CD4-positive, alpha-beta memory T cell (primary cell): ENCODE results near the gene ADAM12. TPM values are rescaled to one million over a fixed set of nuclear protein-coding genes. Genes with fewer than 3 reads are reported as not detected.

Experiments
- CTCF ChIA-PET: fragments of 350-600 bp; sonication (Branson Sonifier 250); formaldehyde crosslinking; loops from one replicate; lab custom pipeline; 2021; ENCODE audit warnings: inconsistent platforms; ENCODE audit not compliant: partially characterized antibody; lab: Charles Lee
- POLR2A ChIA-PET: fragments of 350-600 bp; sonication (Branson Sonifier 250); formaldehyde crosslinking; loops from one replicate; lab custom pipeline; 2021; ENCODE audit not compliant: partially characterized antibody; lab: Charles Lee
- DNase-seq, 5 donors: peaks; one replicate each; pipeline versions ENCODE4 v3.0.0 to v3.0.0-alpha.2; 2020 to 2022; ENCODE audit warnings: mixed read lengths in 1 of 5
- H3K27ac ChIP-seq: one replicate; pipeline ENCODE4 v1.7.0; 2013; ENCODE audit warnings: low read depth, low read length
- H3K27me3 ChIP-seq: 2 replicates; pipeline ENCODE4 v1.7.0; 2013; ENCODE audit warnings: mild to moderate bottlenecking, low read length, moderate library complexity; ENCODE audit not compliant: insufficient read depth
- H3K36me3 ChIP-seq: 2 replicates; pipeline ENCODE4 v1.7.0; 2013; ENCODE audit warnings: mild to moderate bottlenecking, low read length, moderate library complexity; ENCODE audit not compliant: insufficient read depth
- H3K4me1 ChIP-seq: 2 replicates; pipeline ENCODE4 v1.7.0; 2013; ENCODE audit warnings: mild to moderate bottlenecking, low read length, moderate library complexity; ENCODE audit not compliant: insufficient read depth
- H3K4me3 ChIP-seq, 2 donors: one replicate each; pipeline ENCODE4 v1.7.0; 2013; ENCODE audit warnings: low read length in 2 of 2, mild to moderate bottlenecking in 1 of 2
- H3K9me3 ChIP-seq, 2 donors: one replicate each; pipeline ENCODE4 v1.7.0; 2013; ENCODE audit warnings: low read length in 2 of 2, control low read depth in 1 of 2; ENCODE audit not compliant: control insufficient read depth in 1 of 2
- H3K27ac Mint-ChIP-seq, 7 donors: one replicate each; pipeline ENCODE4 v1.8.0; 2020 to 2021; ENCODE audit warnings: mixed read lengths in 7 of 7, mild to moderate bottlenecking in 6 of 7, inconsistent platforms in 3 of 7, moderate library complexity in 3 of 7
- H3K27me3 Mint-ChIP-seq, 2 donors: one replicate each; pipeline ENCODE4 v1.8.0; 2020 to 2021; ENCODE audit warnings: mixed read lengths in 2 of 2
- H3K36me3 Mint-ChIP-seq, 2 donors: one replicate each; pipeline ENCODE4 v1.8.0; 2020 to 2021; ENCODE audit warnings: mixed read lengths in 2 of 2, inconsistent platforms in 1 of 2, mild to moderate bottlenecking in 1 of 2
- H3K4me1 Mint-ChIP-seq, 4 donors: one replicate each; pipeline ENCODE4 v1.8.0; 2020 to 2021; ENCODE audit warnings: mixed read lengths in 4 of 4, mild to moderate bottlenecking in 1 of 4
- H3K4me3 Mint-ChIP-seq, 8 donors: one replicate each; pipeline ENCODE4 v1.8.0; 2020 to 2021; ENCODE audit warnings: mixed read lengths in 8 of 8, mild to moderate bottlenecking in 7 of 8, moderate library complexity in 6 of 8, inconsistent platforms in 3 of 8
- H3K9me3 Mint-ChIP-seq, 8 donors: one replicate each; pipeline ENCODE4 v1.8.0; 2020 to 2021; ENCODE audit warnings: mixed read lengths in 8 of 8, mild to moderate bottlenecking in 5 of 8, inconsistent platforms in 3 of 8, moderate library complexity in 1 of 8
- intact Hi-C: fragments of 100-400 bp; cut with micrococcal nuclease; formaldehyde crosslinking; loops from one replicate; pipeline ENCODE4 v1.15.1; 2023
- polyA plus RNA-seq, 2 donors: library from polyadenylated mRNA; unstranded; fragments of 300-500 nt; fragmentation: Illumina TruSeq; gene quantifications; one replicate each; pipeline ENCODE4 v1.2.3, GENCODE V29; 2021
- total RNA-seq, 2 experiments: library from RNA; stranded (reverse); gene quantifications; one replicate each; pipeline ENCODE4 v1.2.3, GENCODE V29; 2021

Gene ADAM12
- total and polyA plus RNA-seq, 4 experiments from 2014 or later, result 0.17 to 2.3 (median 1.1) TPM

DNA sequence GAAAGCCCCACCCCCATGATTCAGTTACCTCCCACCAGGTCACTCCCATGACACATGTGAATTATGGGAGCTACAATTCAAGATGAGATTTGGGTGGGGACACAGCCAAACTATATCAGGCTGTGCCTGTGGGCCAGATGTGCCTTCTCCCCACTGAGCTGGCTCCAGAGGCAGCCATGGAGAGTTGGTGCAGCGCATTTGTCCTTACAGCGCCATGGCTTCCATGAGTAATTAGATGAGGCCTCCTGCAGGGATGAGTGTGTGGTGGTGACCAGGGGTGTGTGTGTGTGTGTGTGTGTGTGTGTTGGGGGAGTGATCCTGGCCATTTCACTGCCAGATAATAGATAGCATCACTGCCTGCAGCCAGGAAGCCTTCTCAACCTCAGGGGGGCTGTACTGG, 397.3 kb downstream of the ADAM12 start:
- ChIA-PET CTCF (no interaction called here), POLR2A (no interaction called here)
- Mint-ChIP-seq H3K4me1 (no peaks in the 10 kb centered on the region), H3K4me3 (no peak overlapping the region), H3K9me3 (no peaks in the 10 kb centered on the region), H3K36me3 (no peaks in the 10 kb centered on the region), H3K27ac (no peak overlapping the region), H3K27me3 (no peaks in the 10 kb centered on the region)
- DNase-seq, result no peak
- Histone ChIP-seq H3K36me3 (no peaks in the 10 kb centered on the region), H3K27ac (no peak overlapping the region), H3K9me3 (no peaks in the 10 kb centered on the region), H3K4me3 (no peak overlapping the region), H3K4me1 (no peaks in the 10 kb centered on the region), H3K27me3 (no peaks in the 10 kb centered on the region)
- intact Hi-C loops, result no loop called here

GRCh38 chr10:125989791-125990190, 398.5 kb downstream of the ADAM12 start:
- H3K36me3 Mint-ChIP-seq, result no peaks in the 10 kb centered on the region
- CTCF ChIA-PET, result no interaction called here

GRCh38 chr10:125985557-125986240, 402.6 kb downstream of the ADAM12 start:
- no peaks in the 10 kb centered on the region for H3K4me1 ChIP-seq
- H3K4me3 ChIP-seq, result no peak overlapping the region
- DNase-seq, result no peak
- Mint-ChIP-seq H3K27me3 (peaks cover 0 to 2% of the 10 kb centered on the region in 2 donors), H3K36me3 (no peaks in the 10 kb centered on the region), H3K4me3 (no peak overlapping the region), H3K9me3 (no peaks in the 10 kb centered on the region), H3K4me1 (no peaks in the 10 kb centered on the region), H3K27ac (no peak overlapping the region)
- no peak overlapping the region for H3K27ac ChIP-seq
- intact Hi-C loops, result no loop called here
- H3K36me3 ChIP-seq, result no peaks in the 10 kb centered on the region
- ChIA-PET POLR2A (no interaction called here), CTCF (interaction anchor here (1.0 kb wide), 1 partner anchor 9 kb away, joined by 3 read pairs; no protein-coding TSS in a partner anchor)
- no peaks in the 10 kb centered on the region for H3K27me3 ChIP-seq
- H3K9me3 ChIP-seq, result no peaks in the 10 kb centered on the region

More at GRCh38 chr10:125989791-125990190, 398.5 kb downstream of the ADAM12 start:
- Mint-ChIP-seq H3K27ac (no peak overlapping the region), H3K4me3 (no peak overlapping the region), H3K27me3 (peaks cover 0 to 1% of the 10 kb centered on the region in 2 donors), H3K9me3 (no peaks in the 10 kb centered on the region), H3K4me1 (no peaks in the 10 kb centered on the region)
- H3K36me3 ChIP-seq, result no peaks in the 10 kb centered on the region
- H3K4me3 ChIP-seq, result no peak overlapping the region
- no peak for DNase-seq
- H3K27me3 ChIP-seq, result no peaks in the 10 kb centered on the region
- POLR2A ChIA-PET, result no interaction called here
- no peaks in the 10 kb centered on the region for H3K9me3 ChIP-seq
- no peaks in the 10 kb centered on the region for H3K4me1 ChIP-seq
- H3K27ac ChIP-seq, result no peak overlapping the region
- intact Hi-C loops, result no loop called here

GRCh38 chr10:125984865-125985495, 403.3 kb downstream of the ADAM12 start:
- no peak overlapping the region for H3K4me3 Mint-ChIP-seq
- intact Hi-C loops, result no loop called here
- H3K4me3 ChIP-seq, result no peak overlapping the region
- no peaks in the 10 kb centered on the region for H3K36me3 Mint-ChIP-seq
- H3K27ac Mint-ChIP-seq, result no peak overlapping the region
- no peak overlapping the region for H3K27ac ChIP-seq
- ChIA-PET POLR2A (no interaction called here), CTCF (interaction anchor here (1.0 to 1.4 kb wide), 3 partner anchors 8 to 1869 kb away, joined by 3 to 6 read pairs (median 4); no protein-coding TSS in a partner anchor)
- H3K9me3 ChIP-seq, result no peaks in the 10 kb centered on the region
- no peaks in the 10 kb centered on the region for H3K4me1 Mint-ChIP-seq
- no peaks in the 10 kb centered on the region for H3K4me1 ChIP-seq
- H3K27me3 Mint-ChIP-seq, result peaks cover 2 to 4% of the 10 kb centered on the region in 2 donors
- no peaks in the 10 kb centered on the region for H3K36me3 ChIP-seq
- no peaks in the 10 kb centered on the region for H3K27me3 ChIP-seq
- DNase-seq, result no peak
- no peaks in the 10 kb centered on the region for H3K9me3 Mint-ChIP-seq

- Histone ChIP-seq H3K36me3 (no peaks in the 10 kb centered on the region), H3K4me1 (no peaks in the 10 kb centered on the region), H3K9me3 (no peaks in the 10 kb centered on the region), H3K27me3 (no peaks in the 10 kb centered on the region), H3K4me3 (no peak overlapping the region), H3K27ac (no peak overlapping the region)
- intact Hi-C loops, result no loop called here
- peaks cover 4 to 7% of the 10 kb centered on the region in 2 donors for H3K27me3 Mint-ChIP-seq
- ChIA-PET POLR2A (no interaction called here), CTCF (interaction anchor here (0.5 to 1.4 kb wide), 3 partner anchors 9 to 1942 kb away, joined by 3 to 6 read pairs (median 4); no protein-coding TSS in a partner anchor)
- H3K9me3 Mint-ChIP-seq, result no peaks in the 10 kb centered on the region
- H3K4me3 Mint-ChIP-seq, result no peak overlapping the region
- H3K4me1 Mint-ChIP-seq, result no peaks in the 10 kb centered on the region
- DNase-seq, result no peak
- peak overlapping the region in 1 of 7 donors; percentile 26 for H3K27ac Mint-ChIP-seq
- no peaks in the 10 kb centered on the region for H3K36me3 Mint-ChIP-seq
Observed at GRCh38 chr10:125984346-125984745, 403.9 kb downstream of the ADAM12 start.

DNA sequence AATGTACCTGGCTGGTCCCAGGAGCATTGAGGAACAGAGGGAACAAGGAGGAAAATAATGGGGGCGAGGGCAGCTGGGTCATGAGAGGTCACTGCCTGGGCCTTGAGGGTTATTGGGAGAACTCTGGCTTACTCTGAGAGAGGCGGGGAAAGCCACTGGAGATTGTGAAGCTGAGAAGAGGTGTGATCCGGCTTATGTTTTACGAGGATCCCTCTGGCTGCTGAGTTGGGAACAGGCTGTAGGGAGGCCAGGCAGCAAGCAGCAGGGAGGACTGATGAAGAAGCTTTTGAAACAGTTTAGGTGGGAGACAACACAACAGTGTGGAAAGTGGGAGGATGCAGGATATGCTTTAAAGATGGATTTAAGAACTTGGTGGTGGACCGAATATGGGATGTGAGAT, 404.6 kb downstream of the ADAM12 start:
- POLR2A ChIA-PET, result no interaction called here
- DNase-seq, result no peak
- Histone ChIP-seq H3K4me1 (no peaks in the 10 kb centered on the region), H3K36me3 (no peaks in the 10 kb centered on the region), H3K27me3 (no peaks in the 10 kb centered on the region), H3K4me3 (no peak overlapping the region), H3K9me3 (no peaks in the 10 kb centered on the region), H3K27ac (no peak overlapping the region)
- CTCF ChIA-PET, result interaction anchor here (1.4 kb wide), 1 partner anchor 1870 kb away, joined by 6 read pairs; no protein-coding TSS in a partner anchor
- Mint-ChIP-seq H3K4me3 (no peak overlapping the region), H3K4me1 (no peaks in the 10 kb centered on the region), H3K27ac (no peak overlapping the region), H3K9me3 (no peaks in the 10 kb centered on the region), H3K27me3 (peaks cover 6 to 7% of the 10 kb centered on the region in 2 donors), H3K36me3 (no peaks in the 10 kb centered on the region)
- intact Hi-C loops, result no loop called here

GRCh38 chr10:125983161-125983560, 405.1 kb downstream of the ADAM12 start:
- Mint-ChIP-seq H3K27me3 (peaks cover 6 to 7% of the 10 kb centered on the region in 2 donors), H3K4me3 (no peak overlapping the region), H3K9me3 (no peaks in the 10 kb centered on the region), H3K27ac (no peak overlapping the region), H3K36me3 (no peaks in the 10 kb centered on the region), H3K4me1 (no peaks in the 10 kb centered on the region)
- Histone ChIP-seq H3K27me3 (no peaks in the 10 kb centered on the region), H3K9me3 (no peaks in the 10 kb centered on the region), H3K4me1 (no peaks in the 10 kb centered on the region), H3K27ac (no peak overlapping the region), H3K36me3 (no peaks in the 10 kb centered on the region), H3K4me3 (no peak overlapping the region)
- ChIA-PET CTCF (interaction anchor here (1.1 to 1.9 kb wide), 4 partner anchors 35 to 1871 kb away, joined by 3 to 6 read pairs (median 5); no protein-coding TSS in a partner anchor), POLR2A (no interaction called here)
- intact Hi-C loops, result no loop called here
- DNase-seq, result no peak
